ENCODE measurements around the gene CD163.
"Not testable (repeated sequence)": the region's sequence is repeated elsewhere in the genome, so short reads cannot be mapped to it uniquely, and the experiment has no call there.

The CD163 gene

DNA sequence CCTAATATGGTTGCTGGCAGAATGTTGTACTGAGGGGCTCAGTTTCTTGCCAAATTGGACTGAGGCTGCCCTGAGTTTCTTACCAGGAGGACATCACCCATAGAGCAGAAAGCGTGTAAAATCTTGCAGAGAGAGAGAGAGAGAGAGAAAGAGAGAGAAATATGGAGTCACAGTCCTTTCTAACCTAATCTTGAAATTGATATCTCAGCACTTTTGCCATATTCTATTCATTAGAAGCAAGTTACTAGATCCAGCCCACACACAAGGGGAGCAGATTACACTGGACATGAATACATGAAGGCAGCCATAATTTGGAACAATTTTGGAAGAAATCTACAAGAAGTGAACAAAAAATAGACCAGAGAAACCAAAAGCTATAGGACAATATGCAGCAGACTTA is 55.5 kb downstream of the CD163 start:
- no peak for DNase-seq

DNA sequence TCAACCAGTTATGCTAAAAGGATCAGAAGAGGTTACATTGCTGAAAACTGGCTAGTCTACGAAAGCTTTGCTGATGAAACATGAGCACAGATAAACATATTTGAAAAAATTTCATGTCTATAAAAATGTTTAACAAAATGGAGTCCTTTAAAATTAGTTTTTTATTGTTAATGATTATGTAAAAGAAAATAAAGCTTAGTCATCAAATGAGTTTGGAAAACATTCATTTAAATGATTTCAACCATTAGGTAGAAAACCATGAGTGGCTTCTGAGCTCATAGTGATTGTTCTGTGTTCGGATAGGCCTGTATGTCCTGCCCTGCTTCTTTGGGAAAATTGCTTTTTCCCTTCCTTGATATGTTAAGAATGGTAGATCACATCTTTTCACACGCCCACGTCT is 59.0 kb downstream of the CD163 start:
- DNase-seq: no peak

DNA sequence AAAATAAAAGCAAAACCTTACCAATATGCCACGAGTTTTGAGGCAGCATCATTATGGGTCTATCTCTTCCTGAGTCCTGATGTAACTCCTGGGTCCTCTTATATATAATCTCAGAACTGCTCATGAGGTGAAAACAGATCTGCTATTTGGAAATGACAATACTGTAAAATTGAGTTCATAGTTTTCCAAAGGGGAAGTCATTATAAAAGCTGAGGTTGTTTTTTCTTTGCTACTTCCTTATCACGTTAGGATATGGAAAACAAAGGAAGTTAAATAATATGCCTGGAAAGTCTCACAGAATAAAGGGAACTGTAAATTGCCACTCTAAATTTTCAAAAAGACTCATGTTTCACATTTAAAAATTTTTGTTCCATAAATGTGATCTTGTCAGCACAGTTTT is 59.5 kb downstream of the CD163 start, which contains the start of gene CD163L1:
CD163L1 (minus strand) TSS at position 78 of the 400 bp plus-strand sequence; CDS start at position 52, 26 bp downstream.
- no peak for DNase-seq

DNA sequence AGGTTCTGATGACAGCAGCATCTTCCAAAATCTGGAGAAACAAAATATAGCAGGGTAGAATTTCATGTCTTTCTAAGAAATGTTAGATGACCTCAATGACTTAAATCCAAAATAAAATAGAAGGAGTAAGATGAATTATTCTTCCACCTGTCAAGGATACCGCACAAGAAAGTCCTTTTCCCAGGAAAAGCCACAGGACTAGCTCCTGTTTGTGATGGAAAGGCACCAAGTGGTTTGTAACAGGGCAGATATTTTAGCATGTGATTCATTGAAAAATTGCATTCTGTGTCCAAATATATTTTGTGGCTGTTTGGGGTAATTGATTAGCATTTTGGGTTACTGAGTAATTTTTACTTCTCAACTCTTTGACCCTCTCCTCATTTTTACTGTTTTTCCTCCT is 62.4 kb downstream of the CD163 start:
- DNase-seq: no peak

DNA sequence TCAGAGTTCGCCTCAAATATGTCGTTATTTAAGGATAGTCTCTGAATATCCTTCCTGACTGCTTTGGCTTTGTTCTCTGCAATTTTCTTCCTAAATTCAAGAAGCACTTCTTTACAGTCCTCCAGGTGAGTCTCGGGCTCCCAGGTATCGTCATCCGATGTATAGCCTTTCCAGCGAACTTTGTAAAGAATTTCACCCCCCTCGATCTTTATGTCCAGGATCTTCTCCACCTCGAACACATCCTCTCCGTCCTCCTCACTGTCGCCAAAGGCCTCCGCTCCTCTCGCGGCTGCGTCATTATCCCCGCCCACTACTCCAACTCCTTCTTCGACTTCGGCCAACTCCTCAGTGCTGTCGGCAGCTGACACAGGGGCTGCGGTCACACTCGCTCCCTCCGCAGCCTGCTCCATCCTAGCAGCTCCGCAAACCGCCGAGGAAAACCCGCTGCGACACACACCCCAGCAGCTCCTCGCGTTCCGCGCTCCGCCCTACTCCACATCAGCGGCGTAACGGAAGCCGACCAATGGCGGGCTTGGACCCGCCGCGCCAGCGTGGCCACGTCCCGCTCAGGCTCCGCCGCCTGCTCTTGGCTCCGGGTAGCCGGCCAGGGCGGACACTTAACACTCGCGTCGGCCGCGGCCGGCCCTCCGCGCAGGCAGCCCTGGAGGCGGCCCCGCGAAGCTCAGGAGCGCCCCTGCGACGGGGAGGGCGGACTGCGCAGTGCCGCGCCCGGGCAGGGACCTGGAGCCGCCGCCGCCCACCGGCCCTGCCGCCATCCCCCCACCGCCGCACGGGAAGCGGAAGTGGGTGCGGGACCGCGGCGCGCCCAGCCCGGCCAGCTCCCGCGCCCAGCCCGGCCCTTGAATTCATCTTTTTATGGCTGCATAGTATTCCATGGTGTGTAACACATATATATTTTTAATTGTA is 63.7 kb downstream of the CD163 start:
- DNase-seq: peak; percentile 9

DNA sequence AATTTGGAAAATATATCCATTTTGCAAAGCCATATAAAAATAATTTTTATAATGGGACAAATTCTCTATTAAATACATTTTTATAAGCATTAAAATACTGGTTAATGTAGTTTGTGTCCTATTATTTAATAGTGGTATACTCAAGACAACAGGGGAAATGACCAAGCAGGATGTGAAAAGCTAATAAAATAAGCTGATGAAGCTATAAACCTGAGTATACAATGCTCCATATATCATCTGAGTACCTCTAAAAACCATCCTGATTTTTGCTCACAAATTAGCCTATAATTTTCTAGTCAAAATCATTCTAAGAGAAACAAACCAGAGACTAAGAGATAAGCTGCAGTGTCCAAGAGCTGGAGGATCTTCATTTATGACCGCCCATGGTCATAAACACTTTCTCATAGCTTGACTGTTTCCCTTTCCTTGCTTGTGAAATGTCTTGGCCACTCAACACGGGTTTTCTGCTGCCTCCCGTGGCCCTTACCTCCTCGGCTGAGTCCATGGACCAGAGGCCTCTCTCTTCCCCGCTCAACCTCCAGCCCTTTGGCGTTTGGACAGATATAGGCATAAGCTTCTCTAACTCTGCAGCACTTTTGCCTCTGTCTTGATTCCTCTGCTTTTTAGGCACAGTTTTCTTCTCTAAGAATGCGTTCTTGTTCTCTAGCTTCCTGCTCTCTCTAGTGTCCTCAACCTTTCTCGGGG is 65.1 kb downstream of the CD163 start:
- DNase-seq: not testable (repeated sequence)

DNA sequence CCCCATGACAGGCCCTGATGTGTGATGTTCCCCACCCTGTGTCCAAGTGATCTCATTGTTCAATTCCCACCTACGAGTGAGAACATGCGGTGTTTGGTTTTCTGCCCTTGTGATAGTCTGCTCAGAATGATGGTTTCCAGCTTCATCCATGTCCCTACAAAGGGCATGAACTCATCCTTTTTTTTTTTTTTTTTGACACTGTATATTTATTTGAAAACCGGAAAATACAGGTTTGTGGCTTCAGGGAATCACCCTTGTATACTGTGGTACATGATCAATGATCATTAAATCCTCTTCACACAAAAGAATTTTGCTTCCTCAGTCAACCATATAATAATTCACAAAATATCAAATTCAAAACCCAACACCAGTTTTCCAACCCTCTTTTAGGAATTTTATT is 66.1 kb downstream of the CD163 start:
- DNase-seq: not testable (repeated sequence)

DNA sequence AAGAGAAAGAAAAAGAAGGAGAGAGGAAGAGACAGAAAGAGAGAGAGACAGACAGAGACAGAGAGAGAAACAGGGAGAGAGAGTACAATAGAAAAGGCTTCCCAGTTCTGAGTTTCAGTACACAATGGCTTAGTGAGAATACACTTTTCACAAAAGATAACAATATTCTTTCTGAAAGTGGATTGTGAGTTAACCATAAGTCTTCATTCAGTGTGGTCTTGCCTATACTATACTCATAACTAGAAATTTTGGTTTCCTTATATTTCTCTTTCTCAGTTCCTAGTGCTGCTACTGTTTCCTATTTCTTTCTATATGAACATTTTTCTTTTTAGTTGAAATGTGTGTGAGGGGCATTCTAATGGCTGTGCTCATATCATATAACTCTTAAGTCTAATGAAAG is 68.9 kb downstream of the CD163 start:
- no peak for DNase-seq

DNA sequence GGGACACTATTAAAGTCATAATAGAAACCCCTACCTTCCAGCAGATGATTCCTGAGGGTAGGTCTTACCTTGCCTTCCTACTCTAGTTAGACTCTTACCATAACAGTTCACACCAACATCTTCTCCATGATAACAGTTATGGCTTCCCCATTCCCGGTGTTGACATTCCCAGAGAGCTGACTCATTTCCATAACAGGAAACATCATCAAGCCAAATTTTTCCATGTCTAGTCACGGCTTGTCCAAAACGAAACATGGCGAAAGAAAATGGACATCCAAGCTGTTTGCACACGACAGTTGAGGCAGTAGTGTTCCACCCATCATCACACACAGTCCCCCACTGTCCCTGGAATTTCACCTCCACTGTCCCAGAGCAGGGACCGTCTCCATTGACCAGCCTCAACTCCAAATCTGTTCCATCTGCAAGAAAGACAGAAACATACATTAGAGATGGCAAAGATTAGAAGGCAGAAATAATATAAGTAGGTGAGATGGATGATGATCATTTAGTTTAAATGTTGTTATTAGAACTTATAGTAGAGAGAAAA is 70.2 kb downstream of the CD163 start:
- DNase-seq: no peak

DNA sequence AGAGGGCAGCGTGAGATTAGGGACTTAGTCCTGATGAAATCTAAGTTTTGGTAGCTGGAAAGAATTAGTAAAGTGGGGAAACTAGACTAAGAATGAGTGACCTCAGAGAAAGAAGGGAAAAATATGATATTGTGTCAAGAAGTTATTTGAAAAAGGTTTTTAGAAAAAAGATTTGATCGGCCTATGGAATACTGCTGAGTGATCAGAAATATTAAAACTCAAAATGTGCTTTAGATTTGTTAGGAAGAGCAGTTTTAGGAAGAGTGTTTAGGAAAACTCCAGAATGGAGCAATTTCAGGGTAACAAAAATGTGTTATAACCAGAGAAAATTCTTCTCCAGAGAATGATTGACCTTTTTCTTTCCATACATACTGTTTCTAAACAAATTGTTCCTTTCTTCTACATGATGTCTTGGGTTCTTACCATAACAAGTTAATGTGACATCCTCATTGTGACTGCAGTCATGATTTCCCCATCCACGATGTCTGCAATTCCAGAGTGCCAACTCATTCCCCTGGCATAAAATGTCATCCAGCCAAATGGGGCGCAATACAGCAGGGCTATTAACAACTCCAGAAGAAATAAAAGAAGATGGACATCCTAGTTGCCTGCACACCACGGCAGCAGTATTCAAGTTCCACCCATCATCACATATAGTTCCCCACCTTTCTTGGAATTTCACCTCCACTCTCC is 71.4 kb downstream of the CD163 start:
- DNase-seq: no peak
